ENCODE data around the gene NXPE3.

DNA sequence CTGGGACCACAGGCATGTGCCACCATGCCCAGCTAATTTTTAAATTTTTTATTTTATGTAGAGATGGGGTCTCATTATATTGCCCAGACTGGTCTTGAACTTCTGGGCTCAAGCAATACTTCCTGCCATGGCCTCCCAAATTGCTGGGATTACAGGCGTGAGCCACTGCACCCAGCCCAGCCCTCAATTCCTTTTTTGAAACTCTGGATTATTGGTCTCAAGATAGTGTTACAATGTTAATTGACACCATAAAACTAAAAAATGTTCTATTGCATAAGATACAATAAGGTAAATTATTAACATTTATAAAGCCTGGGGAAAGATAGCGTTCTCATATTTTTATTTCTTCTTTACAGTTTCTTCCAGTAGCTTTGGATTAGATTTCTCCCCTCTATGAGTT, 66.4 kb downstream of the NXPE3 start:
- TF ChIP-seq, protein P1, sequence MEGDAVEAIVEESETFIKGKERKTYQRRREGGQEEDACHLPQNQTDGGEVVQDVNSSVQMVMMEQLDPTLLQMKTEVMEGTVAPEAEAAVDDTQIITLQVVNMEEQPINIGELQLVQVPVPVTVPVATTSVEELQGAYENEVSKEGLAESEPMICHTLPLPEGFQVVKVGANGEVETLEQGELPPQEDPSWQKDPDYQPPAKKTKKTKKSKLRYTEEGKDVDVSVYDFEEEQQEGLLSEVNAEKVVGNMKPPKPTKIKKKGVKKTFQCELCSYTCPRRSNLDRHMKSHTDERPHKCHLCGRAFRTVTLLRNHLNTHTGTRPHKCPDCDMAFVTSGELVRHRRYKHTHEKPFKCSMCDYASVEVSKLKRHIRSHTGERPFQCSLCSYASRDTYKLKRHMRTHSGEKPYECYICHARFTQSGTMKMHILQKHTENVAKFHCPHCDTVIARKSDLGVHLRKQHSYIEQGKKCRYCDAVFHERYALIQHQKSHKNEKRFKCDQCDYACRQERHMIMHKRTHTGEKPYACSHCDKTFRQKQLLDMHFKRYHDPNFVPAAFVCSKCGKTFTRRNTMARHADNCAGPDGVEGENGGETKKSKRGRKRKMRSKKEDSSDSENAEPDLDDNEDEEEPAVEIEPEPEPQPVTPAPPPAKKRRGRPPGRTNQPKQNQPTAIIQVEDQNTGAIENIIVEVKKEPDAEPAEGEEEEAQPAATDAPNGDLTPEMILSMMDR (IDR thresholded peaks at IDR 0.05; ENCODE audit: poor library complexity, severe bottlenecking) = no peak
- no peak for TF ChIP-seq POLR2AphosphoS5 (IDR thresholded peaks at IDR 0.05)
- TF ChIP-seq, protein P2, sequence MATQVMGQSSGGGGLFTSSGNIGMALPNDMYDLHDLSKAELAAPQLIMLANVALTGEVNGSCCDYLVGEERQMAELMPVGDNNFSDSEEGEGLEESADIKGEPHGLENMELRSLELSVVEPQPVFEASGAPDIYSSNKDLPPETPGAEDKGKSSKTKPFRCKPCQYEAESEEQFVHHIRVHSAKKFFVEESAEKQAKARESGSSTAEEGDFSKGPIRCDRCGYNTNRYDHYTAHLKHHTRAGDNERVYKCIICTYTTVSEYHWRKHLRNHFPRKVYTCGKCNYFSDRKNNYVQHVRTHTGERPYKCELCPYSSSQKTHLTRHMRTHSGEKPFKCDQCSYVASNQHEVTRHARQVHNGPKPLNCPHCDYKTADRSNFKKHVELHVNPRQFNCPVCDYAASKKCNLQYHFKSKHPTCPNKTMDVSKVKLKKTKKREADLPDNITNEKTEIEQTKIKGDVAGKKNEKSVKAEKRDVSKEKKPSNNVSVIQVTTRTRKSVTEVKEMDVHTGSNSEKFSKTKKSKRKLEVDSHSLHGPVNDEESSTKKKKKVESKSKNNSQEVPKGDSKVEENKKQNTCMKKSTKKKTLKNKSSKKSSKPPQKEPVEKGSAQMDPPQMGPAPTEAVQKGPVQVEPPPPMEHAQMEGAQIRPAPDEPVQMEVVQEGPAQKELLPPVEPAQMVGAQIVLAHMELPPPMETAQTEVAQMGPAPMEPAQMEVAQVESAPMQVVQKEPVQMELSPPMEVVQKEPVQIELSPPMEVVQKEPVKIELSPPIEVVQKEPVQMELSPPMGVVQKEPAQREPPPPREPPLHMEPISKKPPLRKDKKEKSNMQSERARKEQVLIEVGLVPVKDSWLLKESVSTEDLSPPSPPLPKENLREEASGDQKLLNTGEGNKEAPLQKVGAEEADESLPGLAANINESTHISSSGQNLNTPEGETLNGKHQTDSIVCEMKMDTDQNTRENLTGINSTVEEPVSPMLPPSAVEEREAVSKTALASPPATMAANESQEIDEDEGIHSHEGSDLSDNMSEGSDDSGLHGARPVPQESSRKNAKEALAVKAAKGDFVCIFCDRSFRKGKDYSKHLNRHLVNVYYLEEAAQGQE (IDR thresholded peaks at IDR 0.05; ENCODE audit: borderline replicate concordance) = no peak
- no peak for TF ChIP-seq TAF1 (IDR thresholded peaks at IDR 0.05; ENCODE audit: low read depth)
- no peak for TF ChIP-seq EP300 (conservative IDR thresholded peaks at IDR 0.05; ENCODE audit: poor library complexity, severe bottlenecking)
- no peak for TF ChIP-seq EZH2 (IDR thresholded peaks at IDR 0.05; ENCODE audit: borderline replicate concordance, insufficient read depth, low read length, poor library complexity, severe bottlenecking)
- TF ChIP-seq SMC3 (conservative IDR thresholded peaks at IDR 0.05; ENCODE audit: poor library complexity) = no peak
- TF ChIP-seq RAD21 (conservative IDR thresholded peaks at IDR 0.05) = no peak
- no peak for TF ChIP-seq MXI1 (conservative IDR thresholded peaks at IDR 0.05; ENCODE audit: poor library complexity, severe bottlenecking)
